Measurements from ENCODE around the gene YEATS2. TPM values are rescaled to one million over a fixed set of nuclear protein-coding genes. Genes with fewer than 3 reads are reported as not detected.

YEATS2 gene
- total RNA-seq, 1 experiment from 2014 or later: 38.6 TPM

DNA sequence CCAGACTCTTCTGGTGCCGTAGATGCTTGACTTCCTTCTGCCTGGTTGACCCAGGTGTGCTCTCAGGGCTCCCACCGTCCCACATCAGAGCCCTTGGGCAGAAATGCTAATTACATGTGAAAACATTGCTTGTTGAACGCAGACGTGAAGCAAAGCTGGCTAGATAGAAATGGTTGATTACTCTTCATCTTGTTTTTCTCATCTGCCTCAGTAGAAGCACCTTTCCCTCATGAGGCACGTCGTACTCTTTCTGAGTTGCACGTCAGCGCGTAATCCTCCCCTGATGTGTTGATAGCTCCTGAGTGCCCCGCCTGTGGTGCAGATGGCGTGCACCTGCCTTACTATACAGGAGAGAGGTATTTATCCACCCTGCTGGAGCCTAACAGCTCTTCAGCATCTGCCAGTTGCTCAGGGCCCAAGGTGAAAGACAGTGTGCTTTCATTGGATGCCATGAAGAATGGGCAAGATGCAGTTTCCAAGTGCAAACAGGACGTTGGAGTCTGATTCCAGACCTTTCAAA, 109.7 kb downstream of the YEATS2 start:
- H3K4me3 ChIP-seq (replicated peaks in 1 of 2; ENCODE audit: low read depth in 1 of 2, low read length in 2 of 2): no peak overlapping the region
- ChIA-PET POLR2A (no interaction called here), CTCF (no interaction called here), RAD21 (ENCODE audit: low non-redundant PET in 1 of 2, low total read pairs in 2 of 2, uncharacterized antibody in 2 of 2, unreplicated experiment in 2 of 2) (no interaction called here)
- no peak overlapping the region for H2AFZ ChIP-seq (ENCODE audit: low read depth, low read length, poor library complexity, severe bottlenecking)
- intact Hi-C loops (cut with micrococcal nuclease): no loop called here
- H3K4me2 ChIP-seq (ENCODE audit: low read length): no peak overlapping the region
- no peak overlapping the region for H3K27ac ChIP-seq (ENCODE audit: low read depth, low read length)
- H3K36me3 ChIP-seq (ENCODE audit: control insufficient read depth in 1 of 2, insufficient read depth in 2 of 2, low read length in 2 of 2): peaks cover 50 to 58% of the 10 kb centered on the region in 2 experiments
- H3K79me2 ChIP-seq (ENCODE audit: insufficient read depth, low read length): no peaks in the 10 kb centered on the region
- TF ChIP-seq, protein P1, sequence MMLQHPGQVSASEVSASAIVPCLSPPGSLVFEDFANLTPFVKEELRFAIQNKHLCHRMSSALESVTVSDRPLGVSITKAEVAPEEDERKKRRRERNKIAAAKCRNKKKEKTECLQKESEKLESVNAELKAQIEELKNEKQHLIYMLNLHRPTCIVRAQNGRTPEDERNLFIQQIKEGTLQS (IDR thresholded peaks at IDR 0.05): no peak
- TF ChIP-seq POLR2A (IDR thresholded peaks at IDR 0.05; ENCODE audit: borderline replicate concordance, extremely low read depth, insufficient read depth, insufficient read length) (no peak), CTCF (IDR thresholded peaks at IDR 0.05 in 2 of 3, conservative IDR thresholded peaks at IDR 0.05 in 1 of 3; ENCODE audit: borderline replicate concordance in 1 of 3, insufficient read depth in 1 of 3, low read depth in 2 of 3, low read length in 2 of 3) (no peak), POLR2AphosphoS5 (IDR thresholded peaks at IDR 0.05; ENCODE audit: low read depth, low read length) (no peak), ZNF274 (IDR thresholded peaks at IDR 0.05; ENCODE audit: low read depth, low read length) (no peak), EZH2phosphoT487 (IDR thresholded peaks at IDR 0.05; ENCODE audit: borderline replicate concordance) (no peak), JUND (IDR thresholded peaks at IDR 0.05) (no peak), CBX3 (IDR thresholded peaks at IDR 0.05; ENCODE audit: low read depth) (no peak), CEBPB (IDR thresholded peaks at IDR 0.05; ENCODE audit: low read depth) (no peak)
- TF ChIP-seq, protein P2, sequence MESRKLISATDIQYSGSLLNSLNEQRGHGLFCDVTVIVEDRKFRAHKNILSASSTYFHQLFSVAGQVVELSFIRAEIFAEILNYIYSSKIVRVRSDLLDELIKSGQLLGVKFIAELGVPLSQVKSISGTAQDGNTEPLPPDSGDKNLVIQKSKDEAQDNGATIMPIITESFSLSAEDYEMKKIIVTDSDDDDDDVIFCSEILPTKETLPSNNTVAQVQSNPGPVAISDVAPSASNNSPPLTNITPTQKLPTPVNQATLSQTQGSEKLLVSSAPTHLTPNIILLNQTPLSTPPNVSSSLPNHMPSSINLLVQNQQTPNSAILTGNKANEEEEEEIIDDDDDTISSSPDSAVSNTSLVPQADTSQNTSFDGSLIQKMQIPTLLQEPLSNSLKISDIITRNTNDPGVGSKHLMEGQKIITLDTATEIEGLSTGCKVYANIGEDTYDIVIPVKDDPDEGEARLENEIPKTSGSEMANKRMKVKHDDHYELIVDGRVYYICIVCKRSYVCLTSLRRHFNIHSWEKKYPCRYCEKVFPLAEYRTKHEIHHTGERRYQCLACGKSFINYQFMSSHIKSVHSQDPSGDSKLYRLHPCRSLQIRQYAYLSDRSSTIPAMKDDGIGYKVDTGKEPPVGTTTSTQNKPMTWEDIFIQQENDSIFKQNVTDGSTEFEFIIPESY (IDR thresholded peaks at IDR 0.05; ENCODE audit: extremely low read depth, insufficient replicate concordance, low read length): no peak
- no peak for ATAC-seq
- no peaks in the 10 kb centered on the region for H3K9me2 ChIP-seq (ENCODE audit: insufficient read depth)
- BruUV-seq (replicated peaks): no TSS peak
- no peaks in the 10 kb centered on the region for H4K20me1 ChIP-seq (ENCODE audit: insufficient read depth)
- H3K27me3 ChIP-seq (ENCODE audit: insufficient read depth, low read length): no peaks in the 10 kb centered on the region
- H3K9ac ChIP-seq (ENCODE audit: low read length): no peak overlapping the region
- H3K4me1 ChIP-seq (ENCODE audit: control insufficient read depth in 1 of 2, insufficient read depth in 2 of 2, low read length in 2 of 2): no peaks in the 10 kb centered on the region
- no peaks in the 10 kb centered on the region for H3K9me3 ChIP-seq (ENCODE audit: control insufficient read depth in 1 of 2, insufficient read depth in 1 of 2, low read depth in 1 of 2, low read length in 2 of 2)
- no peak for DNase-seq (ENCODE audit: low read depth, low spot score)

Measured in HCT116 (cell line).